Skeletal muscle cell (primary cell): ENCODE measurements around the gene ADAMTS3.
"Not testable (repeated sequence)": the region's sequence is repeated elsewhere in the genome, so short reads cannot be mapped to it uniquely, and the experiment has no call there.

ENCODE experiments used
- DNase-seq: peaks from one replicate; pipeline ENCODE4 v3.0.0-alpha.2; 2010; ENCODE audit warnings: low read depth
- H3K4me3 ChIP-seq: 2 replicates; pipeline ENCODE4 v1.5.1; 2011; ENCODE audit warnings: low read depth, mild to moderate bottlenecking, control low read depth, low read length, moderate library complexity

The ADAMTS3 gene

DNA sequence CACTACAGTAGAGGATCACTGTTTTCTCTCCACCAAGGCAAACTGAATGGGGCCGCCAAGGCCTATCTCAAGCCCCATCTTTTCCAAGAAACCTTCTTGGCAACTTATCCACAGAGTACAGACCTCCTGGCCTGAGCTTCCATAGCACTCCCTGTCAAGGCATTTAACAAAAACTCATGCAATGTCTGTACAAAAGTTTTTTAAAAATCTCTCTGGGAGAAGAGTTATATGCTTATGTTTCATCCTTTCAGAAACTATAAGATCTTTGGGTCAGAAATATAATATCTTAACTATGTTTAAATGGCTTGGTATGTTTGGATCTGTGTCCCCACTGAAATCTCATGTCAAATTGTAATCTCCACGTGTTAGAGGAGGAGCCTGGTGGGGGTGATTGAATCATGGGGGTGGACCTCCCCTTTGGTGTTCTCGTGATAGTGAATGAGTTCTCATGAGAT lies 13.6 kb downstream of the ADAMTS3 start:
- no peak overlapping the region for H3K4me3 ChIP-seq
- DNase-seq = no peak

DNA sequence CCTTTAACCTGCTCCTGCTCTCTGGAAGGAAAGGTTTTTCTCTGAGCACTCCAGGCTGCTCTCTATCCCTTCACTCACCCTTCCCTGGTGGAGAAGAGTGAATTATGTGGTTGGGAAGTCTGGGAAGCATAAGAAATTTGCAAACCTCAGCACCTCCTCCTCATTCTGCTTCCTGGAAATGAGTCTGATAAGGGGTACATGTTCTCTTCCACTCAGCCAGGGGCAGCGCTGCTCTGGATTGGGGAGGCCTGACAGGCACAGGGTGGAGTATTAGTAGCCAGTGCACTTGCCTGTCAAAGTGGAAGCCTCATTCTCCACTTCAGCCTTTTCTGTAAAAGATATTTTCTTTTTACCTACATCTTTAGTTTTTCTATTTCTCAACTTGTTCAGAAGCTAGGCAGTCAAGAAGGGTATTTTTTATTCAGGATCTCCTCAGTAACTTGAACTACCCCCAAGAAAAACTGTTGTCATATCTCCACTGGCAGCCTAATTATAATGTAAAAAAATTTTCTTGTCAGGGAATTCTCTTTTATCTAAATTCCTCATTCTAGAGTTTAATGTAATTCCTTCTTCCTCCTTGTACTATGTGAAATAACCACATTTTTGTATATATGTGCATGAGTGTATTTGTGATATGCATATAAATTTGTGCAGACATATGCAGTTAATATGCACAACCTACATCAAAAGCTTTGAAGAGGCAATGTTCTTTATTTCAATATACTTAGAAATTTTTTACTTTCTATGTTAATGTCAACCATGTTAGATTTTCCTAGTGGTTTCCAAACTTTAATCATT lies 15.3 kb downstream of the ADAMTS3 start:
- DNase-seq = no peak
- H3K4me3 ChIP-seq = no peak overlapping the region

DNA sequence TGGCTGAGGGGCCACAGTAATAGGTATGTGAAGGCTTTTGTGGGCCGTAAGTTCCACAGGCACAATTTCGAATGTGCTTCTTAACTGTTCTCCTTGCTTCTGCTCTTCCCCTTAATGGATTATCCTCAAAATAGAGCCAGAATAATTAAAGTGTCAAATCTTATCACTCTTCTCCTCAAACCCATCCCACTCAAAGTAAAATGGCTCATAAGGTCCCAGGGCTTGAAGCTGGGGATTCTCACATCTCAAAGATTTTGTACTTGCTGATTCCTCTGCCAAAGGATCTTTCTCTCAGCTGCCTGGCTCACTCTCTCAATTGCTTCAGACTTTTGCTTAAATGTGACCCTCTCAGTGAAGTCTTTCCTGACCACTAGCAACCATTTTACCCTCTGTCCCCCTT lies 16.6 kb downstream of the ADAMTS3 start:
- H3K4me3 ChIP-seq = no peak overlapping the region
- DNase-seq = no peak

DNA sequence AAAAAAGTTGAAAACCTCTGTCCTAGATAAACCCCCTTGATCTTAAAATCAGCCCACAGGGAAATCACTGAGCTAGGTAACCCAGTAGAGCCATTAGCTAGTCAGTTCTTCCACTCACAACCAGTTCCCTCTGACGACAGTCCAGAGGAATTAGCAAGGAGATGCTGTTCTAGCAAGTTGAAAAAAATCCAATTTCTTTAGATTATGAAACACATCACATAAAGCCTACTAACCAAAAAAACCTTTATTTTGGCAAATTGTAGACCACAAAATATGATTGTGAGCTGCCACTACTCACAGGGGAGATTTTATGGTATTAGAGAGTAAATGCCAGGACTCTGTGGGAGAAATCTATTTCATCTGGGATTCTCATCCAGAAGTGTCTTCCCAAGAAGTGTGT lies 22.6 kb downstream of the ADAMTS3 start:
- H3K4me3 ChIP-seq = no peak overlapping the region
- DNase-seq = no peak

DNA sequence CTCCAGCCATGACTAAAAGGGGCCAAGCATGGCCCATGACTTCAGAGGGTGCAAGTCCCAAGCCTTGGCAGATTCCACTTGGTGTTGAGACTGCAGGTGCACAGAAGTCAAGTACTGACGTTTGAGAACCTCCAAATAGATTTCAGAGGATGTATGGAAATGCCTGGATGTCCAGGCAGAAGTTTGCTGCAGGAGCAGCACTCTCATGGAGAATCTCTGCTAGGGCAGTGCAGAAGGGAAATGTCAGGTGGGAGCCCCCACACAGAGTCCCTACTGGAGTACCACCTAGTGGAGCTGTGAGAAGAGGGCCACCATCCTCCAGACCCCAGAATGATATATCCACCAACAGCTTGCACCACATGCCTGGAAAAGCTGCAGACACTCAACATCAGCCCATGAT lies 28.3 kb downstream of the ADAMTS3 start:
- not testable (repeated sequence) for H3K4me3 ChIP-seq, DNase-seq

DNA sequence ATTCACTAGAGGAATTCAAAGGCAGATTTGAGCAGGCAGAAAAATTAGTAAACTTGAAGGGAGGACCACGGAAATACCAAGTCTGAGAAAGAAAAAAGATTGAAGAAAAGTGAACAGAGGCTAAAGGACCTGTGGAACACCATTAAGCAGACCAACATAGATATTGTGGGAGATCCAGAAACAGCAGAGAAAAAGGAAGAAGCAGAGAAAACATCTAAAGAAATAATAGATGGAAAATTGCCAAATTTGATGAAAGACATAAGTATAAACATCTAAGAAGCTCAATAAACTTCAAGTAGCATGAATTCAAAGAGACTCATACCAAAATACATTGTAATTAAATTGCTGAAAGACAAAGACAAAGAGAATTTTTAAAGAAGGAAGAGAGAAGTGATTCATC lies 31.0 kb downstream of the ADAMTS3 start:
- no peak overlapping the region for H3K4me3 ChIP-seq
- no peak for DNase-seq

DNA sequence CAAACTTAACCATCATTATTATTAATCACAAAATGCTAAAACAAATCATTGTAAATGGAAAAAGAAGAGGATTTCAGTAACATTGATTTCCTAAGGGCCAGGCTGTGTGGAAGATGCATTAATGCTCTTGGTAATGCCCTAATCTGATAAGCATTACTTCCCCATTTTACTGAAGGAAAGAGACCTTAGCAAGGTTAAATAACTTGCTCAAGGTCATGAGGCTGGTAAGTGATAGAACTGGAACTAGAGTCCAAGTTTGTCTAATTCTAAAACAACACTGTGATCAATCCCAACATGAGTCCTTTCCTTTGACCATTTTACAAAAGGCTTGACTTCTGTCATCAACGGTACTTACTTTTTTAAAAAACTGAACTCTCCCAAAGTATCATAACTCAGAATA lies 32.6 kb downstream of the ADAMTS3 start:
- no peak overlapping the region for H3K4me3 ChIP-seq
- no peak for DNase-seq

DNA sequence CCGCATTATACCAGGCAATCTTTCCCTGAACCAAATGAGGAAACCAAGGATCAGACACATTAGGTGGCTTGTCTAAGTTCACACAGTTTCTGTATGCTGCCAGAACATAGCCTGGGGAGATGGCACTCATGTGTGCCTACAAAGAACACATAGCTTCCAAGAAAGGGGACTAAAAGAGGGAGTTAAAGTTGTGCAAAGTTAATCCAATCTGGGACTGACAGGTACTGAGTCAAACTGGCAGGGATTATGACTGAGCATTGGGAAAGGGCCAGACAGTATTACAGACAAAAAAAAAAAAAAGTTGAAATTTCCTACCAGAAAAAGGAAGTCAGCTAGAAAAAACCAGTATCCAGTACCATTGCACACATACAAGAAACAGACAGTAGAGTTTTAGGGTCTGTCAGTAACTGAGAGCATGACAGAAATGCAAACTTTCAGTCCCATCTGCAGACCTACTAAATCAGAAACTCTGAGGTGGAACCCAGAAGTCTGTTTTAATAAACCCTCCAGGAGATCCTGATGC lies 37.2 kb downstream of the ADAMTS3 start:
- no peak for DNase-seq
- H3K4me3 ChIP-seq = no peak overlapping the region

DNA sequence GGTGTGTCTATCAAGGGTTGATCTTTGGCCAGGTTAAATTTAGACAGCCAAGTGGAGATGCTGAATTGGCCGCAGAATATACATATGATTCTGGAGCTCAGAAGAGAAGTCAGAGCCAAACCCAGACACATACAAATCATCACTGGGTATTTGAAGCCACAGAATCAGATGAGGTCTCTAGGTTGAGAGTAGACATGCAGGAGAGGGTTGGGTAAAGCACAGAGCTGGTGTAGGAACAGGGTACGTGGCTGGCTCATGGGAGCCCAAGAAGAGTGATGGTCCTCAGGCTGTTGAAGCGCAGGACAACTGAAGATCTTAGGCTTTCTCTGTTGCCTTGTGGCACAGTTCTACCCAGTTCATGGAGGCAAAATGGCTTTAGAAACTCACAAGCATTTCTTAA lies 37.7 kb downstream of the ADAMTS3 start:
- no peak overlapping the region for H3K4me3 ChIP-seq
- DNase-seq = no peak

DNA sequence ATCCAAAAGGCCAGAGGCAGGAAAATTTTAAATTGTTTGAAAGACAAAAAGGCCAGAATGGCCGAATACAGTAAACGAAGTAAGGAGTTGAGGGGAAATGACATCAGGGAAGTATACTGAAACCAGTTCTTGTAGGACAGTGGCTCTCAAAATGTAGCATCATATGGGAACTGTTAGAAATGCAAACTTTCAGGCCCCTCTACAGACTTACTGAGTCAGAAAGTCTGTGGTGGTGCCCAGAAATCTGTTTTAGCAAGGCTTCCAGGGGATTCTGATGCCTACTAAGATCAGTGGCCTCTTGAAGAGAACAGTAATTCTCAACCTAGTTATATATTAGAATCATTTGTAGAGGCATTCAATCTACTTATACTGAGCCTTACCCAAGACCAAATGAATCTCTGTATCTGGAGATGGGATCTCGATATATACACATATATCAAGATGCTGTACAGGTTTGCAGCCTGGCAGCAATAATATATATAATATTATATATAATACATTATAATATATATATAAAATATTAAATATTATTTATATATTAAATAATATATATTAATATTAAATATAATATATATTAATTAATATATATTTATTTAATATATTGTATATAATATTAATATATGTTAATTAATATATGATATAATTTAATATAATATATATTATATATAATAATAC lies 39.7 kb downstream of the ADAMTS3 start:
- no peak overlapping the region for H3K4me3 ChIP-seq
- no peak for DNase-seq

DNA sequence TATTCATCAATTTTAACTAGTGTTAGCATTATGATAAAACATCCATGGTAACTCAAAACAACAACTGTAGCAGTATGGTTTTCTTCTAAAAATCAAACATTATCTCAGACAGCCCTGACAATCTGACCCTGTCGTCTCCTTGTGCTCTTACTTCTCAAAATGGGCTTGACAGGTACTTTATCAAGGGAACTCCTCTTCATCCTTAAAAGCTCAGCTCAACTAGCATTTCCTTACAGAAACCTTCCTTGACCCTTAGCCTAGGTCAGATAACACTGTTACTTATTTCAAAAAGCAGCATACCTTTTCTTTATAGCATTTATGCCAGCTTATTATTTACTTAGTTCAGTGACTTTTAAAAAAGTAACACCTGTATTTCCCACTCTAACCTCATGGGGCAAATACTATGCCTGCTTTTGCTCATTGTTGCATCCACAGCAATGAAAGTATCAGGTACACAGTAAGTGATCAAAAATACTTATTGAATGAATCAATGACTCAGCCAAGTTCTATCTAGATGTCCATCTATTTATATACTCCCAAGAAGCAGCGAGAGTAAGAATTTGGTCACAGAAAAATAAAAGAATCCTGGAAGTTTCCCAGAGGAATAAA lies 41.9 kb downstream of the ADAMTS3 start:
- no peak overlapping the region for H3K4me3 ChIP-seq
- no peak for DNase-seq

DNA sequence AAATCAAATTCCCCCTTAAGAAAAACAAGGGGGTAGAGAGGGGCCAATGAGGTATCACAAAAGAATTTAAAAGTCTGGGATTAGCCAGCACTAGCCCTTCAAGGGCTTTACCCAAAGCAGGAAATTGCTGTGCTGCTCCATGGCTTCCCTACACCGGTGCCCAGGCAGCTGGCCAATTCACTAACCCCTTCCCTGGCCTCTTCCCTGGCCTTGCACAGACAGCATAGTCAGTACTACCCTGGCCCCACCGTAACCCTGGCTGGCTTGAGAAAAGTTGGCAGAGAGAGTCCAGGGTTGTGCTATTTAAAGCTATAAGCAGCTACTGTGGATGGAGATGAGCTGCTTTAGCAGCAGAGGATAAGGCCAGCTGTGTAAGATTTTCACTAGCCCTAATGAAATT lies 43.1 kb downstream of the ADAMTS3 start:
- DNase-seq = peak; percentile 91
- H3K4me3 ChIP-seq = no peak overlapping the region

DNA sequence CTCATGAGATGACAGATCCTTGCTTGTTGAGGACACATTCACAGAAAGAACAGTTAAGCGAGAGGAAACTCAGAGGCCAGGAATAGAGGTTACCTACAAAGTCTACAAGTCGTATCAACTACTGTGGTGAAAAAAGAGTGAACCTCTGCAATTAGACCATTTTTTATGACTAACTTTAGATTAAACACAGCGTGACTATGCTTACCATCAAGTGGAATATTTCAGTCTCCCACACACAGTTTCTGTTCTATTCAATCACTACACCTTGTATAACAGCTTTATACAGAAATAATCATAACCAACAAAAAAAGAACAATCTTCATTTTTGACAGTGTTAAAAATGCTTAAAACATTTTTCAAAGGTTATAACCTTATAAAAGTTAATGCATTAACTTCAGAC lies 46.6 kb downstream of the ADAMTS3 start:
- H3K4me3 ChIP-seq = no peak overlapping the region
- DNase-seq = no peak

DNA sequence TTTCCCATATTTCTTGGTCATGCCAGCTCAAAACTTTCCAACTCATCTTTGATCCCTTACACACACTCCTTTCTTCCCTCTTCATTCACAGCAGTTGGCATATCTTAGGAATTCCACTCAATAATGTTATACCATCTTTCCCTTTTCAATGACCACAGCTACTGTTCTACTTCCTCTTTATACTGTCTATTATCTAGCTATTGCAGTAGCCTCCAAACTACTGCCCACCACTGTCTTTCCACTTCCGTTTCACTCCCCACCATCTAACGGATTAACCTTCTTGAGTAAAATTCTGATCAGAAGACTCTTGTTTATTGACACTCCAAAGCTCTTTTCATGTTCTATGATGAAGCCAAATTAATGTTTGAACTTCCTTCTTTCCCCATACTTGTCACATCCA lies 55.8 kb downstream of the ADAMTS3 start:
- H3K4me3 ChIP-seq = no peak overlapping the region
- DNase-seq = no peak

DNA sequence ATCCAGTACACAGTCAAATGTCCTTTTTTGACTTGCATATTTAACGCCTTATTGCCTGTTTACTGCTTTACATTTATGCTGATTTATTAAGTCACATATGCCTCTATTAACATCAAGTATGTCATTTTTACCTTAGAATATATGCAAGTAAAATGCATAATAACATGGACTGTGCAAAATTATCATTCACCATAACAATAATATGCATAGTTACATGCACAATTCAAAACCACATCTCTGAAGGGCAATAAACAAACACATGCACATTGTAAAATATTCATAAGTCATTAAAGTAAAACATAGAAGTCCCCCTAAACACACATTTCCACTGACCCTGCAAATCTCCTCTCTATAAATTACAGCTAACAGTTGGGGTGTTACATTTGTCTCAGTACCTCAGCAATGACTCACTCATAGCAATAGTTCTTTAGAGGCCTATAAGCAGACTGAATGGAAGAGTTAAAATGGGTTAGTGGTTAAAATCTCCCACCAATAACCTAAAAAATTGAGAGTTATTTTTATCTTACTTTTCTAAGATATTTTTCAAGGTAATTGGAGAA lies 61.1 kb downstream of the ADAMTS3 start:
- DNase-seq = no peak
- no peak overlapping the region for H3K4me3 ChIP-seq

DNA sequence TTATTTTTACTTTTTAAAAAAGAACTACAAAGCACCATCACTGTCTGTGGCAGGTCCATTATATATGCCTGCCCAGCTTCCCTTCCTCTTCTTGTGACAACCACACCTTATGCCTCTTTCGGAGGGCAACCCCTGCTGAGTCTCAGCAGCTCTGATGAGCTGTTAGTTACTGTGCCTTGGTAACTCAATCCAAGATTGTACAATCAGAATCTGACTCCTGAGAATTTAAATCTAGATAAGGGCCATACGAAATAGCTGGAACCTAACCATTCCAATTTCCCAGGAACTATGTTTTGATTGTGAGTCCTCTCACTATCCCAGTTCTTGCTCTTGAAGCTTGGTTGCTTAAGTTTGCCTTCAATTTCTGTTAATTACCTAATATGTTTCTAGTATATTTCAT lies 61.9 kb downstream of the ADAMTS3 start:
- no peak overlapping the region for H3K4me3 ChIP-seq
- no peak for DNase-seq

DNA sequence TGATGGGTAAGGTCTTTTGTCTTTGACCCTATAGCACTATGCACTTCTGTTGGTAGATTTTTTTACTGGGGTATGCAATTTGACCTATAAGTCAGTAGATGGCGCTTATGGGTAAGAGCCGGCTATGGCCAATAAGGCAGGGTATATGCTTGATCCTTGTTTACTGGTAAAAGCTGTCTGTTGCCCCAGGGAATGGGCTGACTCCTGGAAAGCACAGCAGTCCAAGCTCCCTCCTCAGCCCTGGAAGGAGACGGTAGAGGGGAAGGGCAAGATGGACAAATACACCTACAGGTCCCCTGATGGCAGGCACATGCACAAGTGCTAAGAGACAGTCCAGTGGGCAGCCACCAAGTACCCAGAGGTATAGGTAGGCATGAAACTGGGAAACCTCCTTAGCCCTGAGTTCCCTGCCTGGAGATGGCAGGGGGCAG lies 63.7 kb downstream of the ADAMTS3 start:
- no peak overlapping the region for H3K4me3 ChIP-seq
- DNase-seq = peak; percentile 30

DNA sequence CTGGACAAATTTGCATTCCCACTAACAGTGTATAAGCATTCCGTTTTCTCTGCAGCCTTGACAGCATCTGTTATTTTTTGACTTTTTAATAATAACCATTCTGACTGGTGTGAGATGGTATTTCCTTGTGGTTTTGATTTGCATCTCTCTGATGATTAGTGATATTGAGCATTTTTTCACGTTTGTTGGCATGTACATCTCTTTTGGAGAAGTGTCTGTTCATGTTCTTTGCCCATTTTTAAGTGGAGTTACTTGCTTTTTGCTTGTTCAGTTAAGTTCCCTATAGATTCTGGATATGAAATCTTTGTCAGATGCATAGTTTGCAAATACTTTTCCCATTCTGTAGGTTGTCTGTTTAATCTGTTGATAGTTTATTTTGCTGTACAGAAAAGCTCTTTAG lies 68.8 kb downstream of the ADAMTS3 start:
- H3K4me3 ChIP-seq = no peak overlapping the region

DNA sequence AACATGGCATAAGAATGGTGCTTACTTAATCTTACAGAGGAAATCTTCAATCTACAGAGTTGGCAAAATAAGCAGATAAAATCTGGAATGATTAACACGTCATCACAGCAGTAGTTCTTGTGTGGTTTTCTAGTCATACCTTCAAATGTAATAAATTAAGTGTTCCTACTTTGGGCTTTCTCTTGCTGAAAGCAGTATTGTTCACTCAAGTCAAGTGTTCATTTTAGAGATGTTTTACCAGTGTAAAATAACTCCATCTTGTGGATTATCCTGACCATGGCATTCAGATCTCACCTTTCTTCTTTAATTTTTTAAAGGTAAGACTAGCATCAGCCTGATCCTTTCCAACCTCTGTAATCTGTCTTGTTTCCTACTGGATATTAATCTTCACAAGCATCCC lies 72.9 kb downstream of the ADAMTS3 start:
- H3K4me3 ChIP-seq = no peak overlapping the region
- DNase-seq = no peak

More for the DNA sequence above, 68.8 kb downstream of the ADAMTS3 start:
- no peak for DNase-seq

DNA sequence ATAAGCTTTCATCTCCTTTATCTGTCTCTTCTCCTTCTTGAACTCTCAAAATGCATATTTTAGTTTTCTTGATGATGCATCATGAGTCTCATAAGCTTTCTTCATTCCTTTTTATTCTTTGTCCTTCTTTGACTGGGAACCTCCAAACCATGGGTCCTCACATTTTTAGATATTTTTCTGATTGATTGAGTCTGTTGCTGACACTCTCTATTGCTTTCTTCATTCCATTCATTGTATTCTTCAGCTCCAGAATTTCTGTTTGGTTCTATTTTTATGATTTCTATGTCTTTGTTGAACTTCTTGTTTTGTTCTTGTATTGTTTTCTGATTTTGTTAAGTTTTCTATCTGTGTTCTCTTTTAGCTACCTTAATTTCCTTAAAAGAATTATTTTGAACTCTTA lies 74.9 kb downstream of the ADAMTS3 start:
- no peak overlapping the region for H3K4me3 ChIP-seq
- no peak for DNase-seq
